ENCODE results near the gene ATXN1.

ATXN1 gene

DNA sequence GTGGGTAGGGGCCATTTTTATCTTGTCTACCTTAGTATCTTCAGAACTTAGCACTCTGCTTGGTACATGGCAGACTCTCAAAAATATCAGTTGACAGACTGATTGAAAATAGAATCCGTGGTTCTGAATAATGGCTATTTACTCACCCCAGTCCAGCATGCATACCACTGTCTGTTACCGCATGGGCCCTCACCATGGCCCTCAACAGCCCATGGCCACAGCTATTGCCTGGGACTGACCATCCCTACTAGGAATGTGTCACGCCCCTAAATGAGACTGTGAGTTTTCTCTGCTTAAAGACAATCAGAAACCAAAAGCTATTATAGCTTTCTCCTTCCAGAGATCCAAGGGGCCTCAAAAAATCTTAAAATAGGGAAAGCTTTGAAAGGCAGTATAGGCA lies 207.7 kb downstream of the ATXN1 start:
- TF ChIP-seq, protein P1, sequence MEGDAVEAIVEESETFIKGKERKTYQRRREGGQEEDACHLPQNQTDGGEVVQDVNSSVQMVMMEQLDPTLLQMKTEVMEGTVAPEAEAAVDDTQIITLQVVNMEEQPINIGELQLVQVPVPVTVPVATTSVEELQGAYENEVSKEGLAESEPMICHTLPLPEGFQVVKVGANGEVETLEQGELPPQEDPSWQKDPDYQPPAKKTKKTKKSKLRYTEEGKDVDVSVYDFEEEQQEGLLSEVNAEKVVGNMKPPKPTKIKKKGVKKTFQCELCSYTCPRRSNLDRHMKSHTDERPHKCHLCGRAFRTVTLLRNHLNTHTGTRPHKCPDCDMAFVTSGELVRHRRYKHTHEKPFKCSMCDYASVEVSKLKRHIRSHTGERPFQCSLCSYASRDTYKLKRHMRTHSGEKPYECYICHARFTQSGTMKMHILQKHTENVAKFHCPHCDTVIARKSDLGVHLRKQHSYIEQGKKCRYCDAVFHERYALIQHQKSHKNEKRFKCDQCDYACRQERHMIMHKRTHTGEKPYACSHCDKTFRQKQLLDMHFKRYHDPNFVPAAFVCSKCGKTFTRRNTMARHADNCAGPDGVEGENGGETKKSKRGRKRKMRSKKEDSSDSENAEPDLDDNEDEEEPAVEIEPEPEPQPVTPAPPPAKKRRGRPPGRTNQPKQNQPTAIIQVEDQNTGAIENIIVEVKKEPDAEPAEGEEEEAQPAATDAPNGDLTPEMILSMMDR (IDR thresholded peaks at IDR 0.05): no peak

DNA sequence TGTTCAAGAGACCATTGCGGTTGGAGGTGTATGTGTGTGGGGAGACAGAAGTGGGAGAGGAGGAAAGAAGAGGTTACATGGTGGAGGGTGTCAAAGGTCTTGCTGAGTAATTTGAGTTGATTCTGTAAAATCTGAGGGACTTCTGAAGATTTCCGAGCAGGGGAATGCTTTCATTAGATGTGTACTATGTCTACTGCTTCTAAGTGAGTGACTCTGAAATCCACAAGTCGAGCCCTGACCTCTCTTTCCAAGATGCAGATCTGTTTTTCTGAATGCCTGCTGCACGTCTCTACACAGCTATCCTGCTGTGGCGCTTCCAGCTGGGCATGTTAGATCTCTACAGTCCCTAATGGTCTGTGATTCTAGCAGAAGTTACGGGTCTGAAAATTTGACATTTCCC lies 209.8 kb downstream of the ATXN1 start:
- TF ChIP-seq, protein P1 (IDR thresholded peaks at IDR 0.05): no peak

DNA sequence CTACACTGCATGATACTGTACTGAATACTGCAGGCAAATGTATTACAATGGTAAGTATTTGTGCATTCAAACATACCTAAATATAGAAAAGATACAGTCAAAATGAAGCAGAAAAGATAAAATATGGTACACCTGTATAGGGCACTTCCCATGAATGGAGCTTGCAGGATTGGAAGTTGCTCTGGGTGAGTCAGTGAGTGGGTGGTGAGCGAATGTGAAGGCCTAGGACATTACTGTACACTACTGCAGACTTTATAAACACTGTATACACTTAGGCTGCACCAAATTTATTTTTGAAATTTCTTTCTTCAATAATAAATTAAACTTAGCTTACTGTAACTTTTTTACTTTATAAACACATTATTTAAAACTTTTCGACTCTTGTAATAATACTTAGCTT lies 213.1 kb downstream of the ATXN1 start:
- TF ChIP-seq, protein P1 (IDR thresholded peaks at IDR 0.05): no peak

DNA sequence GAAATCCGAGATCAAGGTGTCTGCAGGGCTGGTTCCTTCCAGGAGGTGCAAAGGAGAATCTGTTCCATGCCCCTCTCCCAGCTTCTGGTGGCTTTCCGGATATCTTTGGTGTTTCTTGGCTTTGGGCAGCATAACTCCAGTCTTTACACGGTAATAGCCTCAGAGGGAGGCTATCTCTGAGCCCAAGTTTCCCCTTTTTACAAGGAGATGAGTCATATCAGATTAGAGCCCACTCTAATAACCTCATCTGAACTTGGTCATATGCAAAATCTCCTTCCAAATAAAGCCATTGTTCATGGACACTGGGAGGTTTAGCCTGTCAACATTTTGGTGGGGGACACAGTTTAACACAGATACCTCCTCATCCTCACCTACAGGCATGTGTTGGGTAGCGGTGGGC lies 213.7 kb downstream of the ATXN1 start:
- TF ChIP-seq, protein P1 (IDR thresholded peaks at IDR 0.05): no peak

DNA sequence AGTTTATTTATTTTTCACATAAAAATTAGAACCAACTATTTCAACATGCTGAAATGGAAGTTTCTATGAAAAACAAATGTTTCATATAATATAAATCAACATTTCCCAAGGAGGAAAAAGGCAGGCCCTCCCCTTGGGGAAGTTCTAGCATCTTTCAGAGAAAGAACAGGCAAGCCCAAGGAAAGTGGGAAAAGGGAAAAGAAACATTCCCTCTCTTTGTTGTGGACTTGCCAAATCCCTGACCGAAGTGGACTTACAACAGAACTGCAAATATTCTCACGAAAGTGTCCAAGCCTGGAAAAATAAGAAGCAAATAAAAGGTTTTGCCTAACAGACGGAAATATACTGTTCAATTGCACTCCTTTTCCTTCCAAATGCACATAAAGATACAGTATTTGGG lies 214.4 kb downstream of the ATXN1 start:
- TF ChIP-seq, protein P1 (IDR thresholded peaks at IDR 0.05): no peak

DNA sequence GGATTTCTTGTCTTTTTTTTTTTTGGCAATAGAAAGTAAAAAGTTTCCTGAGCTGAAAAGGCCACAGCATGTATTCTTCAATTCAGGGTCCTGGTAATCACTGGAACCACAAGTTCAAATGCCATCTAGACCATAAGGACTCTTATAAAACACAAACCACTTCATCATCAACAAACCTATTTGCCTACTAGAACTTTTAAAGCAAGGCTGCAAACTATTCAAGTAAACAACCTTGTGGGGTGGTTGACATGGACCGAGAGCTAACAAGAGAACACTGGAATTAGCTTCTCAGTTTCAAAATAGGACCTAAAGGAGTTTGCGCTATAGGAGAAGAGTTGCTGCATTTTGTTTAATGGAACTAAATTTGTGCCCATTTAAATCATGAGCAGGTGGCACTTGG lies 215.9 kb downstream of the ATXN1 start:
- TF ChIP-seq, protein P1 (IDR thresholded peaks at IDR 0.05): no peak

DNA sequence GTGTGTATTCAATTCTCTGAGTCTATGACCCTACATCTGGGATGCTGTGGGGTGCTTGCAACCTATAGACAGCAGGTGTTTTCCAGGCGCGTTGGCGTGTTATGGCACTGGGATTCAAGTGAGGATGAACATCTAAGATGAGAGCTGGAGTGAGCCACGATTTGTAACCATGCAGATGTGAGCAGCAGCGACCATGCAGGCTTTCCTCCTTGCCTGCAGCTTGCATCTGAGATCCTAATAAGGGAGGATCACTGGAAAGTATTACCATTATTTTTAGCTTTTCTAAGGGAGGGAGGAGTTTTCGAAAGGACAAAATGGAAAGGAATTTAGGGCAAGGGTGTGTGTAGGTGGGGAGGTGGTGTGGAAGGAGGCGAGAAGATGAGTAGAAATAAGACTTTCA lies 216.7 kb downstream of the ATXN1 start:
- TF ChIP-seq, protein P1 (IDR thresholded peaks at IDR 0.05): no peak

DNA sequence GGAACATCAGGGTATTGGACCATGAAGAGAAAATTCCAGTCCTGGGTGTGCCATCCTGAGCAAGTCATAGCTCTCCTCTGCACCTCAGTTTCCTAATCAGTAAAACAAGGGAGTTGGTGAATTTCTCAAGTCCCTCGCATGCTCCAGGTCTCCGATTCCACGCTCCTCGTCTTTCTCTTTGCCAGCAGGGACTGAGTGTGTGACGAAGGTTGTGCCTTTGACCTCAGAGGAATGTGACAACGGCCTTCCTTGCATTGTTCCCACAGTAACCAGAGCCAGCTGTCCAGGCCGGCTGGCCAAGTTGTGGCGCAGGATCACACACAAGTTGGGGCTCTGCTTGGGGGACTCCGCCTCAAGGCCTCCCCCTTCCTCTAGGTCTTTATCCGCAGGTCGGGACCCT lies 217.3 kb downstream of the ATXN1 start:
- TF ChIP-seq, protein P1 (IDR thresholded peaks at IDR 0.05): no peak
